GM18505 (cell line): Measurements from ENCODE around the gene FAAP100.
"Not testable (repeated sequence)": the region's sequence is repeated elsewhere in the genome, so short reads cannot be mapped to it uniquely, and the experiment has no call there.

Experiments
- ATAC-seq: cut with Tn5 transposase; IDR thresholded peaks from one replicate; pipeline ENCODE4 v1.9.1; 2021; ENCODE audit not compliant: unreplicated experiment
- POLR2A ChIP-seq: IDR thresholded peaks from 4 replicates; pipeline ENCODE4 v1.6.1; 2011; ENCODE audit warnings: borderline replicate concordance; ENCODE audit not compliant: insufficient read depth, insufficient read length; ENCODE audit errors: extremely low read depth

The FAAP100 gene, protein sequence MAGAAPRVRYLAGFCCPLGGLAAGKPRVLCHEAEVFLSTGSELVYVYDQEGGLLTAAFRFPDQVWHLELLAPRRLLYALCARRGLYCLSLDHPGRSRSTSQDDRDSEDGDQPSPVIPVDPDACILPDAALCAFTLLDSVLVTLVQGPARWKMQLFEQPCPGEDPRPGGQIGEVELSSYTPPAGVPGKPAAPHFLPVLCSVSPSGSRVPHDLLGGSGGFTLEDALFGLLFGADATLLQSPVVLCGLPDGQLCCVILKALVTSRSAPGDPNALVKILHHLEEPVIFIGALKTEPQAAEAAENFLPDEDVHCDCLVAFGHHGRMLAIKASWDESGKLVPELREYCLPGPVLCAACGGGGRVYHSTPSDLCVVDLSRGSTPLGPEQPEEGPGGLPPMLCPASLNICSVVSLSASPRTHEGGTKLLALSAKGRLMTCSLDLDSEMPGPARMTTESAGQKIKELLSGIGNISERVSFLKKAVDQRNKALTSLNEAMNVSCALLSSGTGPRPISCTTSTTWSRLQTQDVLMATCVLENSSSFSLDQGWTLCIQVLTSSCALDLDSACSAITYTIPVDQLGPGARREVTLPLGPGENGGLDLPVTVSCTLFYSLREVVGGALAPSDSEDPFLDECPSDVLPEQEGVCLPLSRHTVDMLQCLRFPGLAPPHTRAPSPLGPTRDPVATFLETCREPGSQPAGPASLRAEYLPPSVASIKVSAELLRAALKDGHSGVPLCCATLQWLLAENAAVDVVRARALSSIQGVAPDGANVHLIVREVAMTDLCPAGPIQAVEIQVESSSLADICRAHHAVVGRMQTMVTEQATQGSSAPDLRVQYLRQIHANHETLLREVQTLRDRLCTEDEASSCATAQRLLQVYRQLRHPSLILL

DNA sequence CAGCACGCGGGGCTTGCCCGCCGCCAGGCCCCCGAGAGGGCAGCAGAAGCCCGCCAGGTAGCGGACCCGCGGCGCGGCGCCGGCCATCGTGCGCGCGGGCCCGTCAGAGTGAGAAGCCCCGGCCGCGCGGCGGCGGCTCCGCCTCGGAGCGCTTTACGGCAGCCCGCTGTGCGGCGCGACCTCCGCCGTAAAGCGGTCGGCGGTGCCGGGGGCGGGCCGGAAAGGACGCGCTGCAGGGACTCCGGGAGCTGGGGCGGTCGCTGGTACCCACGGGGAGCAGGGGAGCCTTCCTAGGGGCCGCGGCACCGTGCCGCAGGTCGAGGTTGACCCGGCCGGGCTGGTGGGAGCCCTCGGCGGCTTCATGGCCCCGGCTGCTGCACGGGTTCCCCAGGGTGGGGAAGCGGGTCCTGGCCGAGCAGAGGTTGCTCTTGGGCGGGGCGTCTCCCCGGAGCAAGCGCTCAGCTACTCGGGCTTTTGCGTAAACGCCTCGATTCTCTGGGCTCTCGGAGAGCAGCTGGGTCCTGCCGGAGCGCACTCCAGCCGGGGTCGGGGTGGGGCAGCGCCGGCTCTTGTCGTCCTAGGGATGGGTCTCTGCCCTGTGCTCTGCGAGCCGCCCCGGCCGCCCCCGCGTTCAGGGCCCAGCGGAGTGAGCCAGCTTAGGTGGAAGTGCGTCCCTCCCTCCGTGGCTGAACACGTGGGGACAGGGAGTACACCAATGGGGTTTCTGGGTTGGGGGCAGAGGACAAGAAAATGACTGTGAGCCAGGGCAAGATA lies at the start of gene FAAP100:
FAAP100 (minus strand) TSS at position 110 of the 774 bp plus-strand sequence; CDS start at position 87, 23 bp downstream.
- ATAC-seq = peak; percentile 45
- TF ChIP-seq POLR2A = peak; percentile 87

GRCh38 chr17:81601525-81602120 lies 49.5 kb upstream of the FAAP100 start:
- no peak for ATAC-seq
- no peak for TF ChIP-seq POLR2A

DNA sequence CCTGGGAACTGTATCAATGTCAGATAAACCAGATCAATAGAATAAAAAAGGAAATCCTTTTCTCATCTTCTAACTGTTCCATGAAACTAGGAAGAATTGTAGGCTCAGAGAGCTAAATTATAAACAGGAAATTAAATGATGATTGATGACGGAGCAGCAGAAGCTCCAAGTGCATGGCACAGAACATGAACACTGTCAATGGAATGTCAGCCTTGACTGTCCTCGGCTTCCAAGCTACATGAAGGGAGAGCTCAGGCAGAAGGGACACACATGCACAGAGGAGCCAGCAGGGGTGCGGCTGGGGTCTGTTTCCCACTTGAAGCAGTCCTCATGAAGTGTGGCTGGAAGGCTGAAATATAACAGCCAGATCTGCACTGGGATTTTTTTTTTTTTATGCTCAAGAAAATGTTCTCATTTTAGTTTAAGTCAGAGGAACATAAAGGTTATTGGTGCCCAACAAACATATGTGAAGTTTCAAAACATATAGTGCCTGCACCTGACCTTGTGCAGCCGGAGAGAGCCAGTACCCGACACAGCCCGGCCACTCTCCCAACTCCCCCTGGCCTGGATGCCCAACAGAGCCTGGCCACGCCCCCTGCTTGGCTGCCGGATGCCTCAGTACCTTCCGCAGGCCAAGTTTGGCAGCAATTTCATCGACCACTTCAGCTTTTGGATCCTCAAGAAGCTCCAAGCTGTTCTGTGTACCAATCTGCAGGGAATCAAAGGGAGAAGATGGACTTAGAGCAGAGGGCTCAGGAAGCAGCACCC lies 47.8 kb upstream of the FAAP100 start:
- no peak for TF ChIP-seq POLR2A
- ATAC-seq = no peak

- ATAC-seq = no peak
- no peak for TF ChIP-seq POLR2A
Measured at GRCh38 chr17:81593105-81593871, 41.1 kb upstream of the FAAP100 start.

DNA sequence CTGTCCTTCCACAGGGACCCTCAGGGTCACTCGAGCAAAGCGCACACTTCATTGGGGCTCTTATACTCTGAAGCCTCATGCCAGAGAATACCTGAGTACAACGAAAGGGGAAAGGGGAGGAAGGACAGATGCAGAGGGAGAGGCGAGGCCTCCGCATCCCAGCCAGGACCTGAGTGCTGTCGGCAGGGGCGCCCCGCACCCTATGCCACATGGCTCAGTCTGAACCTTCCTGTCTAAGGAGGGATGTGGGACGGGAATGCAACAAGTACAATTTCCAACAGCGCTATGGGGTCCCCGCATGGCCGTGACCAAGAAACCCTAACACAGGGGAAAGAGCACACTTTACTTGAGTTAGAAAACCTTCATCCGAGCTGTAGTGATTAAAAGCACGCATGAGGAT lies 39.8 kb upstream of the FAAP100 start:
- TF ChIP-seq POLR2A = no peak
- no peak for ATAC-seq

GRCh38 chr17:81590121-81590520 lies 38.0 kb upstream of the FAAP100 start:
- no peak for TF ChIP-seq POLR2A
- ATAC-seq = no peak

DNA sequence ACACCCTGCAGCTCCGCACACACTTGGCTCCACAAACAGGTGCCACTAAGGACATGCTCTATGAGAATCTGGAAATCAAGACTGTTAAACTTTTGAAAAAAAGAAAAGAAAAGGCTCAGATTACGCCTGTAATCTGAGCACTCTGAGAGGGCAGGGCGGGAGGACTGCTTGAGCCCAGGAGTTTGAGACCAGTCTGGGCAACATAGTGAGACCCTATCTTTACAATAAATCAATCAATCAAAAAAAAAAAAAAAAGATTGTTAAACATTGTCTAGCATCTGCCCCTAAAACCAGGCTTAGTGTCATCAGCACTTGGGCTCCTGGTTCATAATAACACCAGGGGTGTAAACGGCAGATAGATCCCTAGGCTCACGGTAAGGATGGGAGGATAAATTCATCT lies 37.5 kb upstream of the FAAP100 start:
- no peak for TF ChIP-seq POLR2A
- no peak for ATAC-seq

- TF ChIP-seq POLR2A = no peak
- no peak for ATAC-seq
Measured at GRCh38 chr17:81586096-81586495, 33.9 kb upstream of the FAAP100 start.

DNA sequence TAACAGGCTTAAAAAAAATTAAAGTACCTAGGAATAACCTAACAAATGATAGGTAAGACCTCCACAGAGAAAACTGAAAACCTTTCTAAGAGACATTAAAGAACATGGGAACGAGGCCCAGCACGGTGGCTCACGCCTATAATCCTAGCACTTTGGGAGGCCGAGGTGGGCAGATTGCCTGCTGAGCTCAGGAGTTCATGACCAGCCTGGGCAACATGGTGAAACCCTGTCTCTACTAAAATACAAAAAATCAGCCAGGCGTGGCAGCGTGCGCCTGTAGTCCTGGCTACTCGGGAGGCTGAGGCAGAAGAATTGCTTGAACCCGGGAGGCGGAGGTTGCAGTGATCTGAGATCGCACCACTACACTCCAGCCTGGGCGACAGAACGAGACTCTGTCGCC lies 32.6 kb upstream of the FAAP100 start:
- not testable (repeated sequence) for ATAC-seq

DNA sequence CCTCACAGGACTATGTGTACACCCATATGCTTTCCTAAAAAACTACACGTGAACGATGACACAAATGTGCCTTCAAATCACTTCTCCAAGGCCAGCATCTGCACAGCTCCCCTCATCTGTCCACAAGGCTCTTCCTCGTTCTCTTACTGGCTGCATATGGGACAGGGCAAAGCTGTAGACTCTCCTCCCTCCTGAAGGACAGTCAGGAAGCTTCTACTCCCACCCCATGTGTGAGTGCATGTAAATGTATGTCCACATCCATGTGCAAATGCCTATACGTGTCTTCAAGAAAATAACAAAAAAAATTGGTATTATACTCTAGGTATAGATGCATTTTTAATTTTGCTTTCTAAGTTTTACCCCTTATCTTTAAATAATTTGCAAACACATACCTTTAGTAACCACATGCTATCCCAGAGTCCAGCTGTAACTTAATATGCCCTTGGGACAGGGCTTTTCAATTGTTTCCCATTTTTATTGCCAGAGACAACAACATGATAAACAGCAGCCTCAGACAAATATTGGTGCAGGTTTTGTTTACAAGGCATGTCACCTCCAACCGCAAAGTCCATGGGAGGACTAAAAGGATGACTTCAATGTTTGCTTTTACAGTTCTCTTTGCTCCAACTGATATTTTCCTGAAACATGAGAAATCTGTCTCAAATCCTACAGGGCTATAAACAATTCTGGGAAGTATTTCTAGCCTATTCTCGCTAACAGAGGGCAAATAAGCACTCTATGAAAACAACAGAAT lies 31.6 kb upstream of the FAAP100 start:
- no peak for TF ChIP-seq POLR2A
- no peak for ATAC-seq

DNA sequence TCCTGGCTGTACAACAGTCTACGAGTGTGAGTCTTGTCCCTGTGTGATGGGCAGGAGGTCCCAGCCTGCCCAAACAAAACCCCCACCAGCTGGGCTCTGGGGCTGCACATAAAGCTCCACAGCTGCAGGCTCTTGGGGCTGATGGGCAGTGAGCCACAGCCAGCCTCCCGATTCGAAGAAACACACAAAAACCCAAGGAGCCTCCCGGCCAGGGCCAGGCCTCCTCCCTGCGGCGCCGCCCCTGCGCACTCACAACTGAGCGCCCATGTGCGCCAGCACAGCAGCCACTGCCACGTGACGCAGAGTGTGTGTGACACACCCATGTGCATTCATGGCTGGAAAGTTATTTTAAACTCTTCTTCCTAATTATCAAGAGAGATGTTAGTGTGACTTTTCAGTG lies 30.6 kb upstream of the FAAP100 start:
- ATAC-seq = no peak
- TF ChIP-seq POLR2A = no peak

GRCh38 chr17:81582341-81582740 lies 30.2 kb upstream of the FAAP100 start:
- no peak for TF ChIP-seq POLR2A
- ATAC-seq = no peak
